Endothelial cell of umbilical vein (primary cell): ENCODE results near the gene TBXT.

ENCODE experiments used
- CTCF ChIP-seq, 2 donors: IDR thresholded peaks; 1 replicate in 1 of 2; 2 replicates in 1 of 2; pipeline ENCODE4 v1.5.1; 2011; ENCODE audit warnings: low read length in 2 of 2, mild to moderate bottlenecking in 2 of 2, moderate library complexity in 2 of 2, control low read depth in 1 of 2, inconsistent platforms in 1 of 2, low read depth in 1 of 2; ENCODE audit not compliant: insufficient read depth in 1 of 2; ENCODE audit errors: extremely low read depth in 1 of 2
- EZH2 ChIP-seq: IDR thresholded peaks from 2 replicates; pipeline ENCODE4 v1.6.1; 2012; ENCODE audit warnings: borderline replicate concordance, low read depth, mild to moderate bottlenecking, moderate library complexity, low read length, inconsistent platforms; ENCODE audit not compliant: severe bottlenecking
- MAX ChIP-seq: IDR thresholded peaks from 2 replicates; pipeline ENCODE4 v1.6.1; 2011; ENCODE audit not compliant: insufficient read depth, insufficient read length
- MYC ChIP-seq: IDR thresholded peaks from one replicate; pipeline ENCODE4 v1.6.1; 2011; ENCODE audit warnings: mild to moderate bottlenecking, low read depth, low read length
- POLR2A ChIP-seq: IDR thresholded peaks from 2 replicates; pipeline ENCODE4 v1.6.1; 2012; ENCODE audit warnings: low read depth, mild to moderate bottlenecking, control low read depth, low read length
- POLR2AphosphoS5 ChIP-seq: IDR thresholded peaks from 2 replicates; pipeline ENCODE4 v1.6.1; 2012; ENCODE audit warnings: low read depth, mild to moderate bottlenecking, control low read depth, low read length, moderate library complexity; ENCODE audit not compliant: insufficient read depth

GRCh38 chr6:166145751-166146150 lies 21.9 kb downstream of the TBXT start:
- no peak for TF ChIP-seq POLR2A
- no peak for TF ChIP-seq CTCF (IDR thresholded peaks at IDR 0.05; ENCODE audit: extremely low read depth in 1 of 2, insufficient read depth in 1 of 2, low read depth in 1 of 2, low read length in 2 of 2)
- TF ChIP-seq EZH2 = no peak
- no peak for TF ChIP-seq POLR2AphosphoS5
- TF ChIP-seq MAX = no peak
- TF ChIP-seq MYC = no peak
